Fibroblast of the aortic adventitia (primary cell): ENCODE measurements around the gene UGT1A1. TPM values are rescaled to one million over a fixed set of nuclear protein-coding genes. Genes with fewer than 3 reads are reported as not detected.

Source experiments
- DNase-seq: peaks from one replicate; pipeline ENCODE4 v3.0.0-alpha.2; 2010; ENCODE audit warnings: low read depth
- H3K4me3 ChIP-seq: 2 replicates; pipeline ENCODE4 v1.5.1; 2011; ENCODE audit warnings: low read depth, mild to moderate bottlenecking, control low read depth, low read length, moderate library complexity
- total RNA-seq: library from RNA; depleted of rRNA; stranded (reverse); fragments of >200 nt; gene quantifications from 2 replicates; pipeline ENCODE4 v1.2.3, GENCODE V29; 2012; ENCODE audit warnings: low replicate concordance
- TF ChIP-seq, protein P1 (sequence below): IDR thresholded peaks from 2 replicates; pipeline ENCODE4 v1.5.1; 2011; ENCODE audit warnings: mild to moderate bottlenecking, low read length, control low read depth, inconsistent platforms; ENCODE audit not compliant: insufficient read depth

UGT1A1 gene
- total RNA-seq, 1 donor, result not detected

- no peak overlapping the region for H3K4me3 ChIP-seq
- no peak for DNase-seq
- TF ChIP-seq, protein P1, sequence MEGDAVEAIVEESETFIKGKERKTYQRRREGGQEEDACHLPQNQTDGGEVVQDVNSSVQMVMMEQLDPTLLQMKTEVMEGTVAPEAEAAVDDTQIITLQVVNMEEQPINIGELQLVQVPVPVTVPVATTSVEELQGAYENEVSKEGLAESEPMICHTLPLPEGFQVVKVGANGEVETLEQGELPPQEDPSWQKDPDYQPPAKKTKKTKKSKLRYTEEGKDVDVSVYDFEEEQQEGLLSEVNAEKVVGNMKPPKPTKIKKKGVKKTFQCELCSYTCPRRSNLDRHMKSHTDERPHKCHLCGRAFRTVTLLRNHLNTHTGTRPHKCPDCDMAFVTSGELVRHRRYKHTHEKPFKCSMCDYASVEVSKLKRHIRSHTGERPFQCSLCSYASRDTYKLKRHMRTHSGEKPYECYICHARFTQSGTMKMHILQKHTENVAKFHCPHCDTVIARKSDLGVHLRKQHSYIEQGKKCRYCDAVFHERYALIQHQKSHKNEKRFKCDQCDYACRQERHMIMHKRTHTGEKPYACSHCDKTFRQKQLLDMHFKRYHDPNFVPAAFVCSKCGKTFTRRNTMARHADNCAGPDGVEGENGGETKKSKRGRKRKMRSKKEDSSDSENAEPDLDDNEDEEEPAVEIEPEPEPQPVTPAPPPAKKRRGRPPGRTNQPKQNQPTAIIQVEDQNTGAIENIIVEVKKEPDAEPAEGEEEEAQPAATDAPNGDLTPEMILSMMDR, result no peak
These were observed 61.1 kb downstream of the UGT1A1 start for GRCh38 chr2:233821196-233821595.

DNA sequence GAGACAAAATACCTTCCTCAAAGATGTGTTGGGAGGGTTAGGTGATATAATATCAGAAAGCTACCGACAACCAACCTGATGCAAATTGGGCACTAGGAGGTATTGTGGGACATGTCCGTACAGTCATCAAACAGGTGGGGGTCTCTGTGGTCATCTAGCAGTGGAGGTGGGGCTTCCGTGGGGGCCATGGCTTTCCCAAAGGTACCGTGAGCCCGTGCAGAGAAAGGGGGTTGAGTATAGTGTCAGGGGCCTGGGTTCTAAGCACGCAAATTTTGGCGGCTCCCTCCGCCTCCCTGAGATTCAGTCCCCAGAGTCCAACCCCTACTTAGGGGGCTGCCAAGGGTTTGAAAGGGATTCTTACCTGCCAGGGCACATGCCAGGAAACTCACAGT is 61.6 kb downstream of the UGT1A1 start:
- H3K4me3 ChIP-seq, result no peak overlapping the region
- DNase-seq, result no peak
- TF ChIP-seq, protein P1, result no peak

DNA sequence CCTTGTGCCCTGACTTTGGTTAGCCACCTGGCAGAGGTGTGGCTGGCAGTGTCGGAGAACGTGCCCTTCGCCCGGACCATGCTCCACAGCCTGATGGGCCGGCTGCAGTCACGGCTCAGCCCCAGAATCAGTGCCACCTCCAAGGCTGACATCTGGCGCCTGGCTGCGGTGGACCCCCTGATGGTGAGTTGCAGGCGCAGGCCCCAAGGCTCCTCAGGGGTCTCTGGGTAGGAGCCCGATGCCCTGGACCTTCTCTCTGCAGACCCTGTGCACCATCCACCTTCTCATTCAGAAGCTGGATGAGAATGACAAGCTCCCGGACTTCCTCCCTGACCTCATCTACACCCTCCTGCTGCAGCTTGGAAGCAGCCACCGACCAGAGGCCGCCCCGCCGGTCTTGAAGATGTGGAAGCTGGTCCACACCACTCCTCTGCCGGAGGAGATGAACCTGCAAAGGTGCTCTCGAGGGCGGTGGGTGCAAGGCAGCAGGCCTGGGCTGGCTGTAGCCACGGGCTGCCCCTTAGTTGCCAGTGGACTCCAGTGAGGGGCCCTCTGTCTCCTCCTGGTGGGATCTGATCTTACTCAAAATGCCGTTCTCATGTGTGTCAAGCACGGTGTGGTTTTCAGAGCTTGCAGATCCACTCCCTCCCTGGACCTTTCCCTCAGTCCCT is 62.2 kb downstream of the UGT1A1 start:
- TF ChIP-seq, protein P1, result no peak
- no peak overlapping the region for H3K4me3 ChIP-seq
- no peak for DNase-seq

Other genes with a start within 250 kb of the UGT1A1 start
- 40.2 and 75.5 TPM in 2 replicates for gene USP40, start 193.5 kb upstream of the UGT1A1 start, total RNA-seq
- gene UGT1A8, start 142.6 kb upstream of the UGT1A1 start, total RNA-seq, result 0.09 TPM in 1 of 2 replicates, not detected in the other
- 0.41 TPM in 1 of 2 replicates, not detected in the other for gene UGT1A10, start 123.8 kb upstream of the UGT1A1 start, total RNA-seq
- not detected in 2 replicates for gene UGT1A9, start 88.4 kb upstream of the UGT1A1 start, total RNA-seq
- not detected in 2 replicates for gene UGT1A7, start 78.4 kb upstream of the UGT1A1 start, total RNA-seq
- 0.09 TPM in 1 of 2 replicates, not detected in the other for gene UGT1A6, start 67.4 kb upstream of the UGT1A1 start, total RNA-seq
- gene UGT1A5, start 47.4 kb upstream of the UGT1A1 start, total RNA-seq, result not detected in 2 replicates
- gene UGT1A4, start 41.5 kb upstream of the UGT1A1 start, total RNA-seq, result not detected in 2 replicates
- not detected in 2 replicates for gene UGT1A3, start 31.2 kb upstream of the UGT1A1 start, total RNA-seq
- under 0.01 TPM in 1 of 2 replicates, not detected in the other for gene MROH2A, start 18.1 kb downstream of the UGT1A1 start, total RNA-seq
- 1.1 and 34.9 TPM in 2 replicates for gene HJURP, start 94.3 kb downstream of the UGT1A1 start, total RNA-seq
- gene TRPM8, start 157.1 kb downstream of the UGT1A1 start, total RNA-seq, result 0.63 TPM in 1 of 2 replicates, not detected in the other